ENCODE results near the gene ASPHD1.
A peak's percentile ranks its signal among the peaks of the same experiment; 100 is the strongest.

The ASPHD1 gene, protein sequence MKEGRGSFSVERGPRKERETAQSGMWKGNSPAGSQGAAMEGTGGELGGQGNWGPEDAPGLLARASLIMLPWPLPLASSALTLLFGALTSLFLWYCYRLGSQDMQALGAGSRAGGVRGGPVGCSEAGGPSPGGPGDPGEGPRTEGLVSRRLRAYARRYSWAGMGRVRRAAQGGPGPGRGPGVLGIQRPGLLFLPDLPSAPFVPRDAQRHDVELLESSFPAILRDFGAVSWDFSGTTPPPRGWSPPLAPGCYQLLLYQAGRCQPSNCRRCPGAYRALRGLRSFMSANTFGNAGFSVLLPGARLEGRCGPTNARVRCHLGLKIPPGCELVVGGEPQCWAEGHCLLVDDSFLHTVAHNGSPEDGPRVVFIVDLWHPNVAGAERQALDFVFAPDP

DNA sequence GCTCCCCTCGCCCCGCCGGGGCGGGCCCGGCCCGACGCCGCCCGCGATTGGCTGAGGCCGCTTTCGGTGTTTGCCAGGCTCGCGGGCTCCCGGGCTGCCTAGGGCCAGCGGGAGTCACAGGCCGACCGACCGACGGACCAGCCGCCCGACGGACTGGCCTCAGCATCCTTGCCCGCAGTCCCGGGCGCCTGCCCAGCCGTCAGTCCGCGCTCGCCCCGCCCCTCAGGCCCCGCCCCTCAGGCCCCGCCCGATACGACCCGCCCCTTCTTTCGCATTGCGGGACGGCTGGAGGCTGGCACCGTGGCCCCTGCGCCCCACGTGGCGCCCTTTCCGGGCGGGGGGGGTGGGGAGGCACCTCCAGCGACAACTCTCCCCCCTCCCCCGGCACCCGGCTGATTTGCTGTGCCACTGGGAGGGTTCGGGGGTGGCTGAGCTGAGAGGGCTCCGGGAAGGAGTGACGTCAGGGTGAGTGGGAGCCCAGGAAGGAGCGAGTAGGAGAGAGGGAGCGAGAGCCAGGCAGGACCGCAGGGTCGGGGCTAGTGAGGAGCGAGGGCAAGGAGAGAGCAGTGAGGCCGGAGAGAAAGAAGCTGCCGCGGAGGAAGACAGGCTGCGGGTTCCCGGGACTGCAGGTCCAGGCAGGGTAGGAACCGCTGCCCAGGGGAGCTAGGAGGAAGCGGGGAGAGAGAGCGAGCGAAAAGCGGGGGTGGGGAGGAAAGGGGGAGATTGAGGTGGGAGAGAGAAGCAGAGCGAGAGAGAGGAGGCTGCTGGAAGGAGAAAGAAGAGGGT is at the start of gene ASPHD1:
ASPHD1 (plus strand) TSS at position 387 of the 786 bp plus-strand sequence. CDS start 484 bp downstream, outside the sequence.
- Mint-ChIP-seq H3K9me3 (no peaks in the 10 kb centered on the region), H3K4me1 (peaks cover 19% of the 10 kb centered on the region), H3K27me3 (peaks cover 40% of the 10 kb centered on the region), H3K36me3 (ENCODE audit: insufficient read depth) (peaks cover 1% of the 10 kb centered on the region), H3K4me3 (peak within 1 kb of the TSS; percentile 63), H3K27ac (ENCODE audit: low read depth) (no peak within 1 kb of the TSS)
- ATAC-seq (replicated peaks; ENCODE audit: extremely low read depth, poor library complexity, severe bottlenecking) (peak; percentile 84), DNase-seq (ENCODE audit: low spot score in 2 of 2) (peak; percentile 68 to 75)

DNA sequence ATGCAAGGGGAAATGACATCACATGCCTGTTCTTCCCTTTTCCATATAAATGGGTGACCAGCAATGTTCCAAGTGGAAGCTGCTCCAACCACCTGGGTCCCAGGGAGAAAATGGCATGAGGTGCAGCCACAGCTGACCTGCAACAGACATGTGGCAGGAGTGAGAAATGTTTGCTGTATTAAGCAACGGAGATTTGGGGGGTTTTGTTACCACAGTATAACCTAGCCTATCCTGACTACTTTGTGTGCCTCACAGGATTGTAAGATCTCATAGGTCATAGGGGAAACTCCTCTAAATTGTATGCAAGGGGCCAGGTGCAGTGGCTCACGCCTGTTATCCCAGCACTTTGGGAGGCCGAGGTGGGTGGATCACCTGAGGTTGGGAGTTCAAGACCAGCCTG is 49.3 kb upstream of the ASPHD1 start:
- Mint-ChIP-seq H3K27me3 (no peaks in the 10 kb centered on the region), H3K36me3 (ENCODE audit: insufficient read depth) (peaks cover 12% of the 10 kb centered on the region), H3K4me1 (peaks cover 5% of the 10 kb centered on the region), H3K27ac (ENCODE audit: low read depth) (no peak overlapping the region), H3K9me3 (no peaks in the 10 kb centered on the region), H3K4me3 (no peak overlapping the region)
- DNase-seq (ENCODE audit: low spot score in 2 of 2) (no peak), ATAC-seq (replicated peaks; ENCODE audit: extremely low read depth, poor library complexity, severe bottlenecking) (no peak)

DNA sequence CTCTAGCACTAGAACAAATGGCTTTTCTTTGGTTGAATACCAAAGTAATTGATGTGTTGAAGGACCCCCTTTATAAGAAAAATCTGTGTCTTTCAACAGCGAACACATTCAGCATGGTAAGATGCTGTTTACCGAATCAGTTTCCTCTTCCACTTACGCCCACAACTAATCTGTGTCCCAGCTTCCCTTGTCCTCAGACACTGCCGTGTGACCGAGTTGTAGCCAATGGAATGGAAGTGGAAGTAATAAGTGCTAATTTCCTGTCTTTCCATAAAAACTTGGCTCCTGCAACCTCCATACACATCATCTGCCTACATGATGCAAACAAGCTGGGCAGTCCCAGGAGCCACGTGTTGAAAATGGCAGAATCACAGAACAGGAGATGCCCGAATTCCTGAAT is 47.6 kb upstream of the ASPHD1 start:
- Mint-ChIP-seq H3K4me3 (no peak overlapping the region), H3K36me3 (ENCODE audit: insufficient read depth) (peaks cover 10% of the 10 kb centered on the region), H3K27ac (ENCODE audit: low read depth) (no peak overlapping the region), H3K4me1 (peaks cover 5% of the 10 kb centered on the region), H3K9me3 (no peaks in the 10 kb centered on the region), H3K27me3 (no peaks in the 10 kb centered on the region)
- no peak for ATAC-seq (replicated peaks; ENCODE audit: extremely low read depth, poor library complexity, severe bottlenecking)
- DNase-seq (ENCODE audit: low spot score in 2 of 2): no peak

DNA sequence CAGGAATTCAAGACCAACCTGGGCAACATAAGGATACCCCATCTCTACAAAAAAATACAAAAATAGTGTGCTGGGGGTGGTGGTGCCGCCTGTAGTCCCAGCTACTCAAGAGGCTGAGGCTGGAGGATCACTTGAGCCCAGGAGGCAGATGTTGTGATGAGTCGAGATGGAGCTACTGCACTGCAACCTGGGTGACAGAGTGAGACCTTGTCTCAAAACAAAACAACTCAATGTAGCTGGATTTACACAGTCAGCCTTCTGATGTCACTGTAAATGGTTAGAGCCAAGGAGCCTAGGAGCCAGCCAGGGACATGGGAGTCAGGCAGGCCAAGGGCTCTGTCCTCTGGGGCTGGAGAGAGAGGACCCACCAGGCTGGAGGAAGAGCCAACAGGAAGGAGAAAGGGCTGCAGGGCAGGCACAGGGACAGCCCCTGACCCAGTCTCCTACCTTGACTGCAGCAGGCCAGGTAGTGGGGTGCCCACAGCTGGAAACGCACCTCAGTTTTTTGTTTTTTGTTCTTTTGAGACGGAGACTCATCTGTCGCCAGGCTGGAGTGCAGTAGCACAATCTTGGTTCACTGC is 45.7 kb upstream of the ASPHD1 start:
- peaks cover 20% of the 10 kb centered on the region for H3K36me3 Mint-ChIP-seq (ENCODE audit: insufficient read depth)
- ATAC-seq (replicated peaks; ENCODE audit: extremely low read depth, poor library complexity, severe bottlenecking) (no peak), DNase-seq (ENCODE audit: low spot score in 2 of 2) (no peak)
- no peak overlapping the region for H3K4me3 Mint-ChIP-seq
- H3K9me3 Mint-ChIP-seq: no peaks in the 10 kb centered on the region
- H3K27ac Mint-ChIP-seq (ENCODE audit: low read depth): no peak overlapping the region
- no peaks in the 10 kb centered on the region for H3K27me3 Mint-ChIP-seq
- H3K4me1 Mint-ChIP-seq: no peaks in the 10 kb centered on the region

DNA sequence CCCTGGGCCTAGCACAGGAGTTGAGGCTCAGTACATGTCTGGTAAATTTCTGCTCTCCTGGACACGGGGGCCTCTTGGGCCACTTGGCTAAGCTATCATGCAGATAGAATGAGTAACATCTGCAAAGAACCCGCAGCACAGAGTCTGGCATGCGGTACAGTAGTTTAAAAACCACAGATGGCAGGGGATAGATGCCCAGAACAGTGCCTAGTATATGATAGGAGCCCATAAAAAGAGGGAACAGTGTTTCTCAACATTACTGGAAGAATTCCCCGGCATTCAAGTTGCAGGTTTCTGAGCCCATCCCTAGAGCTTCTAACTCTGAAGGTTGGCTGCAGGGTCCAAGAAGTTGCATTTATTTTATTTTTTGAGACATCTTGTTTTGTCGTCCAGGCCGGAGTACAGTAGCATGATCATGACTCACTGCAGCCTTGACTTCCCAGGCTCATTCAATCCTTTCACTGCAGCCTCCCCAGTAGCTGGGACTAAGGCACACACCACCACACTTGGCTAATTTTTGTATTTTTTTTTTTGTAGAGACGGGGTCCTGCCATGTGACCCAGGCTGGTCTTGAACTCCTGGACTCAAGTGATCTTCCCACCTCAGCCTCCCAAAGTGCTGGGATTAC is 43.0 kb upstream of the ASPHD1 start:
- ATAC-seq (replicated peaks; ENCODE audit: extremely low read depth, poor library complexity, severe bottlenecking): no peak

DNA sequence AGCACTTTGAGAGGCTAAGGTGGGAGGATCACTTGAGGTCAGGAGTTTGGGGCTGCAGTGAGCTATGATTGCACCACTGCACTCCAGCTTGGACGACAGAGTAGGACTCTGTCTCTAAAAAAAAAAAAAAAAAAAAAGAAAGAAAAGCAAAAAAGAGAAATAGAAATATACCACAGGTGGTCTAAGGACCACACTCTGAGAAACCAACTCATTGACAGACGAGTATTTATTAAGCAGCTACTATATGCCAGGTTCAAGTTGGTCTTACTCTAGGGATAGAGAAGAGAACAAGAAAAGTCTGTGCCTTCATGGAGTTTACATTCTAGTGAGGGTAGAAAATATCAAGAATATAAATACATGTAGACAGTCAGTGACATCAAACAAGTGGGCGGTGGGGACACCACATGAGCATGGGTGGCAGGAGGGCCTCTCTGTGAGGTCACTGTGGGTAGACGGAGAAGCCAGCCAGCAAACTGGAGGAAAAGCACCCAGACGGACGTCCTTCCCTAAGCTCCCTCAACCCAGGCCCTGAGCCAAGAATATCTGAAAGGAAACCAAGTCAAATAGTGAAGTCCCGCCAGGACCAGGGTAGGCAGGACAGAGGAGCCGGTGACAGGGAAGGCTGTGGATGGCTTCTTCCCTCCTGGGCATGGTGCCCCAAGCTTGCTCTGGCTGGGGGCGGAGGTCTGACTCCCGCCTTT is 42.0 kb upstream of the ASPHD1 start:
- H3K27ac Mint-ChIP-seq (ENCODE audit: low read depth): peak overlapping the region; percentile 53
- no peaks in the 10 kb centered on the region for H3K9me3 Mint-ChIP-seq
- H3K36me3 Mint-ChIP-seq (ENCODE audit: insufficient read depth): peaks cover 27% of the 10 kb centered on the region
- ATAC-seq (replicated peaks; ENCODE audit: extremely low read depth, poor library complexity, severe bottlenecking) (no peak), DNase-seq (ENCODE audit: low spot score in 2 of 2) (no peak)
- H3K4me3 Mint-ChIP-seq: no peak overlapping the region
- peaks cover 21% of the 10 kb centered on the region for H3K4me1 Mint-ChIP-seq
- no peaks in the 10 kb centered on the region for H3K27me3 Mint-ChIP-seq

More for the DNA sequence above, 43.0 kb upstream of the ASPHD1 start:
- H3K27me3 Mint-ChIP-seq: no peaks in the 10 kb centered on the region
- no peaks in the 10 kb centered on the region for H3K9me3 Mint-ChIP-seq
- no peak for DNase-seq (ENCODE audit: low spot score in 2 of 2)
- no peak overlapping the region for H3K27ac Mint-ChIP-seq (ENCODE audit: low read depth)
- no peak overlapping the region for H3K4me3 Mint-ChIP-seq
- peaks cover 13% of the 10 kb centered on the region for H3K4me1 Mint-ChIP-seq
- peaks cover 24% of the 10 kb centered on the region for H3K36me3 Mint-ChIP-seq (ENCODE audit: insufficient read depth)

DNA sequence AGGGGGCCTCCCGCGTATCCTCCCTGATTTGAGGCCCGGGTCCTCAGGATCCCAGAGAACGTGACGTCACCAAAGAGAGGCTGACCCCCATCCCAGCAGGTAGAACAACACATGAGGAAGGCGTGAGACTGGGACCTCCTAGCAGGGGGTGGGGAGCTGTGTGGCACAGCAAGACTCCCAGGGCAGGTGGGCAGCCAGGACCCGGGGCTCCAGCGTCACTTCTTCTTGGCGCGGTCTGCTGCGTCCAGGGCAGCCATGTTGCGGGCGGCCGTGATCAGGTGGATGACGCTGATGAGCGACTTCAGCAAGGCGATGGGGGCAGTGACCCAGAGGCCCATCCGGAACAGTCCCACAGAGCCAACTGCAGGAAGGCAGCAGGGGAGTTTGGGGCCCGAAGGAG is 41.3 kb upstream of the ASPHD1 start:
- DNase-seq (ENCODE audit: low spot score in 2 of 2): no peak
- peaks cover 25% of the 10 kb centered on the region for H3K4me1 Mint-ChIP-seq
- H3K9me3 Mint-ChIP-seq: no peaks in the 10 kb centered on the region
- H3K4me3 Mint-ChIP-seq: no peak overlapping the region
- H3K36me3 Mint-ChIP-seq (ENCODE audit: insufficient read depth): peaks cover 27% of the 10 kb centered on the region
- no peak for ATAC-seq (replicated peaks; ENCODE audit: extremely low read depth, poor library complexity, severe bottlenecking)
- H3K27ac Mint-ChIP-seq (ENCODE audit: low read depth): peak overlapping the region; percentile 53
- no peaks in the 10 kb centered on the region for H3K27me3 Mint-ChIP-seq

DNA sequence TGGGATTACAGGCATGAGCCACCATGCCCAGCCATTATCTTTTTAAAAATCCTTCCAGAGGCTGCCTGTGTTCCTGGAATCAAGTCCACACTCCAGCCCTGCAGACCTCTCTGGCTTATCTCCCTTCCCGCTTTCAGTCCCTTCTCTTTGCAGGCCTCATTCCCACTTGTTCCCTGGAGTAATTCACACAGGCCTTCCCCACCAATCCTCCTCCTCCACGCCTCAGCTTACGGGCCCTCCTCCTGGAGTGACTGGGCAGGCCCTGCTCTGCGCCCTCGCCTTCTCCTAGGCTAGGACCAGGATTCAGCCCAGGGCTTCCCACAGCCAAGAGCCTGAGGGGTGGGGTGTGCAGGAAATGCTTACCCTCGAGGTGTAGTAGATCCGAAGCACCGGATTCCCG is 40.1 kb upstream of the ASPHD1 start:
- Mint-ChIP-seq H3K4me1 (peaks cover 25% of the 10 kb centered on the region), H3K36me3 (ENCODE audit: insufficient read depth) (peaks cover 27% of the 10 kb centered on the region), H3K9me3 (no peaks in the 10 kb centered on the region), H3K27ac (ENCODE audit: low read depth) (no peak overlapping the region), H3K27me3 (no peaks in the 10 kb centered on the region), H3K4me3 (no peak overlapping the region)
- ATAC-seq (replicated peaks; ENCODE audit: extremely low read depth, poor library complexity, severe bottlenecking) (no peak), DNase-seq (ENCODE audit: low spot score in 2 of 2) (no peak)

DNA sequence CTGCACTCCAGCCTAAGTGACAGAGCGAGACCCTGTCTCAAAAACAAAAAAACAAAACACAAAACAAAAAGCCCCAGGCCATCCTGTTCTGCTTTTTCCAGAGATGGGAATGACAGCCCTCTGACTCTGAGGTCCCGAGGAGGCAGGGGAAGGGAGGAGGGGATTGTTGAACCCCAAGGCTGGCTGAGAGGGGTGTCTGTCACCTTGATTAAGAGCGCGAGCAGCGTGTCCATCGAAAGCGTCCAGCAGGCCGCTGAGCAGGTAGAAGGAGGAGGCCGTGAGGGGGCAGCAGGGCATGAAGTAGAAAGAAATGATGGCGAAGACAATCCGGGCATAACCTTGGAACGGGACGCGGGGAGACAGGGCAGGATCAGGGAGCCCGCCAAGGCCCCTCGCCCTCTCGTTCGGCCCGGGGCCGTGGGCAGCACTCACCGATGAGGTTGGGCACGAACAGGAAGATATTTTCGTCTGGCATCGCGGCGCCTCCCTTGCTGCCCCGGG is 37.9 kb upstream of the ASPHD1 start:
- Mint-ChIP-seq H3K9me3 (no peaks in the 10 kb centered on the region), H3K4me3 (peak overlapping the region; percentile 99), H3K4me1 (peaks cover 25% of the 10 kb centered on the region), H3K27me3 (peaks cover under 1% of the 10 kb centered on the region), H3K36me3 (ENCODE audit: insufficient read depth) (peaks cover 25% of the 10 kb centered on the region), H3K27ac (ENCODE audit: low read depth) (peak overlapping the region; percentile 88)
- no peak for DNase-seq (ENCODE audit: low spot score in 2 of 2)
- ATAC-seq (replicated peaks; ENCODE audit: extremely low read depth, poor library complexity, severe bottlenecking): no peak

DNA sequence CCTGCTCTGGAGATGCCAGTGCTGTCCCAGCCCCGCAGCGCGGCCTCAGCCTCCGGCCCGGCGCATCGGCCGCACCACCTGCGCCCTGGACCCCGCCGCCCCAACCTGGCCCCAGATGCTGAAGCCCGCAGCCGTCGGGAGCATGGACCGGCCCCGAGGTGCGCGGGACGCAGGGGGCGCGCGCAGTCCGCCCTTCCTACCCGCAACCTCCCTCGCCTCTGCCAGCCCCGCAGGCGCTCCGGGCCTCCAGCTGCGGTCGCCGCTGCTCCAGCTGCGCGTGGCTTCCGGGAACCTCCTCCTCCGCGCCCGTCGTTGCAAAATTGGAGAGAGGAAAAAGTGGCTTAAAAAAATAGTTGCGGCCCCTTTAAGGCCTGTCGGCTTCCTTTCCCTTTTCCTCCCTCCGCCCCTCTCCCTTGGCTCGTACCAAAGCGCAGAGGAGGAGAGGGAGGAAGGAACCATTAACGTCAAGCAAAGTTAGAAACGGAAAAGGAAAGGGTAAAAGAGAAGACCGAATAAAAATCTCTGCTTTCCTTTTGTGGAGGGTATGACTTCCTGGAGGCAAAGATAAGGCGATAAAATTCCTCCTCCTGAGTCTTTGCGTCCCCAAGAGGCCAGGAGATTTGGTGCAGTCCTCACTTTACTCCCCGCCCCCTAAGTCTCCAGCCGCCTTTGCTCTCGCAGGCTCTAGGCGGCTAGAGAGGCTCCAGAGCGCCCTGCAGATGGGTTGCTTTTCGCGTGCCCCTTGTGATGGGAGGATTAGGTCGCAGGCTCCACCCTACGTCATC is 37.2 kb upstream of the ASPHD1 start, which contains the start of gene CDIPT:
CDIPT (minus strand) TSS at position 343 of the 785 bp plus-strand sequence. CDS start 369 bp downstream, outside the sequence.
- ATAC-seq (replicated peaks; ENCODE audit: extremely low read depth, poor library complexity, severe bottlenecking) (peak; percentile 99), DNase-seq (ENCODE audit: low spot score in 2 of 2) (peak; percentile 87 to 90)
- Mint-ChIP-seq H3K4me1 (peaks cover 30% of the 10 kb centered on the region), H3K9me3 (no peaks in the 10 kb centered on the region), H3K27me3 (peaks cover 7% of the 10 kb centered on the region), H3K4me3 (peak within 1 kb of the TSS; percentile 99), H3K36me3 (ENCODE audit: insufficient read depth) (peaks cover 22% of the 10 kb centered on the region), H3K27ac (ENCODE audit: low read depth) (peak within 1 kb of the TSS; percentile 88)

DNA sequence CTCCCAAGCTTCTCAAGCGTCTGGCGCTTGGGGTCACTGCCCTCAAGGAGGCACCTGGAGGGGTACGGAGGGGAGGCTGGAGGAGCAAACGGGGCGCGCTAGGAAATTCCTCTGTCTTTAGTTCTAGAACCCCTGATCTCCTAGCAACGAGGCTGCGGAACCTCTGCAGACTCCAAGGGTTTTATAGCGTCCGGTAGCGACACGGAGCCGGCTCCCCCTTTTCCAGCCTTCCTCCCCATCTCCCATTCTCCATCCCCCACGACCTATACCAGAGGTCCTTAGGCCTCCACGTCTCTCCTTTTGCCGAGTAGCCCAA is 36.7 kb upstream of the ASPHD1 start:
- Mint-ChIP-seq H3K9me3 (no peaks in the 10 kb centered on the region), H3K27ac (ENCODE audit: low read depth) (peak overlapping the region; percentile 88), H3K4me1 (peaks cover 30% of the 10 kb centered on the region), H3K27me3 (peaks cover 8% of the 10 kb centered on the region), H3K36me3 (ENCODE audit: insufficient read depth) (peaks cover 17% of the 10 kb centered on the region), H3K4me3 (peak overlapping the region; percentile 99)
- DNase-seq (ENCODE audit: low spot score in 2 of 2): no peak
- no peak for ATAC-seq (replicated peaks; ENCODE audit: extremely low read depth, poor library complexity, severe bottlenecking)

All from central memory CD8-positive, alpha-beta T cell (primary cell).